ENCODE measurements around the gene BAIAP2L2.

DNA sequence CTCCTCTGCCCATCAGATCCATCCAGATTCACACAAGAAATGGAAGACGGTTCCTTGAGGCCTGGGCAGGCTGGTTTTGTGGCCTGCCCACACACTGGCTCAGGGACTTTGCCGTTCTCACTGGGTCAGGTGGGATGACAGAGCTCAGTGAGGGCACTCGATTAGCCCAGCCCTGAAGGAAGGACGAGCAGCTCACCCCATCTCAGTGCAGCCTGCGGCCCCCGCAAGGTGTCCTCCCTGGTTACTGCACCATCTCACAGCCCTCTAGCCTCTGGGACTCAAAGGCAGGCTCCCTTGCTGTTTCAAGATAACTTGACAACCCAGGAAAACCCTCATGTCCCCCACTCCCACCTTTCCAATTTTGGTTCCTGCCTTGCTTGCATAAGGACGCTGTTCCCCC, 30.7 kb downstream of the BAIAP2L2 start:
- TF ChIP-seq, protein P1, sequence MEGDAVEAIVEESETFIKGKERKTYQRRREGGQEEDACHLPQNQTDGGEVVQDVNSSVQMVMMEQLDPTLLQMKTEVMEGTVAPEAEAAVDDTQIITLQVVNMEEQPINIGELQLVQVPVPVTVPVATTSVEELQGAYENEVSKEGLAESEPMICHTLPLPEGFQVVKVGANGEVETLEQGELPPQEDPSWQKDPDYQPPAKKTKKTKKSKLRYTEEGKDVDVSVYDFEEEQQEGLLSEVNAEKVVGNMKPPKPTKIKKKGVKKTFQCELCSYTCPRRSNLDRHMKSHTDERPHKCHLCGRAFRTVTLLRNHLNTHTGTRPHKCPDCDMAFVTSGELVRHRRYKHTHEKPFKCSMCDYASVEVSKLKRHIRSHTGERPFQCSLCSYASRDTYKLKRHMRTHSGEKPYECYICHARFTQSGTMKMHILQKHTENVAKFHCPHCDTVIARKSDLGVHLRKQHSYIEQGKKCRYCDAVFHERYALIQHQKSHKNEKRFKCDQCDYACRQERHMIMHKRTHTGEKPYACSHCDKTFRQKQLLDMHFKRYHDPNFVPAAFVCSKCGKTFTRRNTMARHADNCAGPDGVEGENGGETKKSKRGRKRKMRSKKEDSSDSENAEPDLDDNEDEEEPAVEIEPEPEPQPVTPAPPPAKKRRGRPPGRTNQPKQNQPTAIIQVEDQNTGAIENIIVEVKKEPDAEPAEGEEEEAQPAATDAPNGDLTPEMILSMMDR (IDR thresholded peaks at IDR 0.05; ENCODE audit: poor library complexity, severe bottlenecking): no peak
- TF ChIP-seq EZH2 (IDR thresholded peaks at IDR 0.05; ENCODE audit: borderline replicate concordance, insufficient read depth, low read length, poor library complexity, severe bottlenecking) (no peak), POLR2AphosphoS5 (IDR thresholded peaks at IDR 0.05) (no peak)

All from neural cell (in vitro differentiated cells).